WTC11 (cell line): Measurements from ENCODE around the gene MANF. TPM values are rescaled to one million over a fixed set of nuclear protein-coding genes. Genes with fewer than 3 reads are reported as not detected.

ENCODE experiments used
- ATAC-seq: fragments of 200-7000 bp; cut with Tn5 transposase; 2 replicates; pipeline ENCODE4 v1.10.0; 2021; ENCODE audit warnings: mild to moderate bottlenecking, moderate library complexity
- CTCF ChIA-PET: fragments of 300-600 bp; sonication (Branson Sonifier 250); formaldehyde crosslinking; loops from one replicate; lab custom pipeline; 2021; ENCODE audit warnings: antibody characterized with exemption; lab: Charles Lee
- POLR2A ChIA-PET: fragments of 350-600 bp; sonication (Branson Sonifier 250); formaldehyde crosslinking; loops from one replicate; lab custom pipeline; 2021; ENCODE audit warnings: antibody characterized with exemption; lab: Charles Lee
- DNase-seq: peaks from one replicate; pipeline ENCODE4 v3.0.0; 2021; ENCODE audit warnings: low spot score
- H3K27ac Mint-ChIP-seq: 2 replicates; pipeline ENCODE4 v1.8.0; 2021; ENCODE audit warnings: mixed read lengths
- H3K27me3 Mint-ChIP-seq: 2 replicates; pipeline ENCODE4 v1.8.0; 2021; ENCODE audit warnings: low read depth, mild to moderate bottlenecking, moderate library complexity, mixed read lengths
- H3K36me3 Mint-ChIP-seq: 2 replicates; pipeline ENCODE4 v1.8.0; 2021; ENCODE audit warnings: mixed read lengths
- H3K4me1 Mint-ChIP-seq: 2 replicates; pipeline ENCODE4 v1.8.0; 2022; ENCODE audit warnings: mixed read lengths
- H3K4me3 Mint-ChIP-seq: 2 replicates; pipeline ENCODE4 v1.8.0; 2021; ENCODE audit warnings: mild to moderate bottlenecking, moderate library complexity, mixed read lengths
- H3K9me3 Mint-ChIP-seq: 2 replicates; pipeline ENCODE4 v1.8.0; 2021; ENCODE audit warnings: mixed read lengths
- AFF4 ChIP-seq: sonication (generic); formaldehyde crosslinking; IDR thresholded peaks from 2 replicates; pipeline ENCODE4 v1.8.1; 2023; ENCODE audit warnings: mild to moderate bottlenecking, missing genetic modification reagents, borderline replicate concordance
- ATF1 ChIP-seq: sonication (generic); formaldehyde crosslinking; IDR thresholded peaks from 2 replicates; pipeline ENCODE4 v1.8.1; 2023; ENCODE audit warnings: mild to moderate bottlenecking, moderate library complexity, missing genetic modification reagents
- ATF6 ChIP-seq: sonication (generic); formaldehyde crosslinking; IDR thresholded peaks from 2 replicates; pipeline ENCODE4 v1.8.1; 2023; ENCODE audit warnings: mild to moderate bottlenecking, missing genetic modification reagents
- ERG ChIP-seq: fragments of 250-450 bp; sonication (Bioruptor Pico); IDR thresholded peaks from 2 replicates; pipeline ENCODE4 v1.8.0; 2021; ENCODE audit warnings: mild to moderate bottlenecking
- FOXP1 ChIP-seq: sonication (generic); formaldehyde crosslinking; IDR thresholded peaks from 2 replicates; pipeline ENCODE4 v1.8.0; 2022; ENCODE audit warnings: missing genetic modification reagents, mild to moderate bottlenecking, moderate library complexity, borderline replicate concordance
- IRF1 ChIP-seq: sonication (generic); formaldehyde crosslinking; IDR thresholded peaks from 2 replicates; pipeline ENCODE4 v1.8.0; 2023; ENCODE audit warnings: missing genetic modification reagents
- NFATC4 ChIP-seq: fragments of 250-450 bp; sonication (Bioruptor Pico); IDR thresholded peaks from 2 replicates; pipeline ENCODE4 v1.9.0; 2021; ENCODE audit warnings: mild to moderate bottlenecking
- NFE2L1 ChIP-seq: sonication (generic); formaldehyde crosslinking; IDR thresholded peaks from 2 replicates; pipeline ENCODE4 v1.8.1; 2023; ENCODE audit warnings: missing genetic modification reagents
- NFYB ChIP-seq: sonication (generic); formaldehyde crosslinking; conservative IDR thresholded peaks from 2 replicates; pipeline ENCODE4 v1.8.0; 2022; ENCODE audit warnings: low read depth, missing genetic modification reagents
- NR2C2 ChIP-seq: sonication (generic); formaldehyde crosslinking; IDR thresholded peaks from 2 replicates; pipeline ENCODE4 v1.8.0; 2022; ENCODE audit warnings: mild to moderate bottlenecking, missing genetic modification reagents
- SP1 ChIP-seq: sonication (generic); formaldehyde crosslinking; conservative IDR thresholded peaks from 2 replicates; pipeline ENCODE4 v1.8.1; 2022; ENCODE audit warnings: missing genetic modification reagents
- USF1 ChIP-seq: sonication (generic); formaldehyde crosslinking; IDR thresholded peaks from 2 replicates; pipeline ENCODE4 v1.8.0; 2022; ENCODE audit warnings: mild to moderate bottlenecking, missing genetic modification reagents
- ZMAT4 ChIP-seq: fragments of 250-450 bp; sonication (Bioruptor Pico); IDR thresholded peaks from 2 replicates; pipeline ENCODE4 v1.9.0; 2021; ENCODE audit warnings: mild to moderate bottlenecking
- ZNF121 ChIP-seq: sonication (generic); formaldehyde crosslinking; IDR thresholded peaks from 2 replicates; pipeline ENCODE4 v1.8.0; 2023; ENCODE audit warnings: missing genetic modification reagents
- ZNF219 ChIP-seq: sonication (generic); formaldehyde crosslinking; IDR thresholded peaks from 2 replicates; pipeline ENCODE4 v1.8.0; 2023; ENCODE audit warnings: missing genetic modification reagents, mild to moderate bottlenecking, borderline replicate concordance
- ZNF425 ChIP-seq: fragments of 250-450 bp; sonication (Bioruptor Pico); conservative IDR thresholded peaks from 2 replicates; pipeline ENCODE4 v1.9.0; 2021; ENCODE audit warnings: mild to moderate bottlenecking
- total RNA-seq: library from RNA; stranded (reverse); gene quantifications from 3 replicates; pipeline ENCODE4 v1.2.3, GENCODE V29; 2021

MANF gene
- total RNA-seq, 1 experiment from 2014 or later = 121 TPM

GRCh38 chr3:51340013-51340829, 44.9 kb upstream of the MANF start:
- no peak overlapping the region for H3K27ac Mint-ChIP-seq
- ChIA-PET CTCF (no interaction called here), POLR2A (no interaction called here)
- ATAC-seq (peak; percentile 21), DNase-seq (no peak)
- H3K27me3 Mint-ChIP-seq = no peaks in the 10 kb centered on the region
- TF ChIP-seq ATF6 (CRISPR knock-in tag) (no peak), USF1 (no peak), IRF1 (CRISPR knock-in tag) (no peak), FOXP1 (CRISPR knock-in tag) (no peak), ATF1 (CRISPR knock-in tag) (no peak), ERG (CRISPR knock-in tag) (no peak), ZNF219 (no peak), NFYB (CRISPR knock-in tag) (no peak), SP1 (CRISPR knock-in tag) (no peak), ZMAT4 (no peak), ZNF425 (CRISPR knock-in tag) (no peak), NR2C2 (no peak), ZNF121 (CRISPR knock-in tag) (no peak), NFATC4 (no peak), AFF4 (CRISPR knock-in tag) (no peak), NFE2L1 (CRISPR knock-in tag) (no peak)
- H3K4me1 Mint-ChIP-seq = peaks cover 8% of the 10 kb centered on the region
- no peaks in the 10 kb centered on the region for H3K9me3 Mint-ChIP-seq
- no peak overlapping the region for H3K4me3 Mint-ChIP-seq
- no peaks in the 10 kb centered on the region for H3K36me3 Mint-ChIP-seq
